GM23248 (cell line): ENCODE results near the gene OPCML.

ENCODE experiments used
- EZH2 ChIP-seq: fragments of 200-600 bp; sonication (generic); IDR thresholded peaks from 2 replicates; pipeline ENCODE4 v1.6.1; 2018; ENCODE audit warnings: antibody characterized with exemption, mild to moderate bottlenecking; ENCODE audit not compliant: insufficient read depth, poor library complexity, severe bottlenecking
- EZH2phosphoT487 ChIP-seq: fragments of 200-600 bp; sonication (generic); IDR thresholded peaks from 2 replicates; pipeline ENCODE4 v1.6.1; 2018; ENCODE audit warnings: antibody characterized with exemption, moderate library complexity, mild to moderate bottlenecking, low read depth; ENCODE audit not compliant: insufficient read depth

GRCh38 chr11:132920451-132921096, 611.7 kb downstream of the OPCML start:
- TF ChIP-seq EZH2 (no peak), EZH2phosphoT487 (no peak)
